ENCODE measurements around the gene DLG5. TPM values are rescaled to one million over a fixed set of nuclear protein-coding genes. Genes with fewer than 3 reads are reported as not detected.

Gene DLG5
- total and polyA plus RNA-seq, 9 of the 15 experiments (the other 6 are each of a cell fraction or from before 2014, with no cell fraction given), result 1.4 to 26.8 (median 11.2) TPM

- in situ Hi-C loops (cut with MboI) (no loop called here), intact Hi-C loops (cut with micrococcal nuclease) (loop anchor here (5.0 kb wide), 1 partner anchor 79 kb away; no protein-coding TSS in a partner anchor)
- Histone ChIP-seq H3K36me3 (ENCODE audit: control insufficient read depth, insufficient read depth, low read length) (no peaks in the 10 kb centered on the region), H3K9me3 (replicated peaks; ENCODE audit: control insufficient read depth, insufficient read depth, low read depth, low read length) (no peaks in the 10 kb centered on the region), H3K79me2 (ENCODE audit: control insufficient read depth, insufficient read depth, low read length) (peaks cover 21% of the 10 kb centered on the region), H3K4me1 (replicated peaks in 1 of 2; ENCODE audit: control insufficient read depth in 2 of 2, insufficient read depth in 2 of 2, low read length in 2 of 2) (peaks cover 17 to 18% of the 10 kb centered on the region in 2 experiments), H3K27me3 (ENCODE audit: control insufficient read depth in 2 of 2, insufficient read depth in 2 of 2, low read length in 2 of 2) (no peaks in the 10 kb centered on the region), H3K27ac (ENCODE audit: extremely low read depth, low read depth, low read length) (no peak overlapping the region), H2AFZ (ENCODE audit: low read depth, low read length) (no peak overlapping the region), H3K4me2 (ENCODE audit: insufficient read depth, low read length) (no peak overlapping the region), H4K20me1 (replicated peaks; ENCODE audit: control insufficient read depth, insufficient read depth, low read length) (peaks cover 30% of the 10 kb centered on the region; the same call in 1 of the 2 replicates), H3K9me1 (ENCODE audit: control insufficient read depth, insufficient read depth, low read length) (peaks cover 12% of the 10 kb centered on the region), H3K9ac (ENCODE audit: insufficient read depth in 1 of 2, low read depth in 2 of 2, low read length in 2 of 2) (peak overlapping the region in 1 of 2 experiments; percentile 75; a peak in 2 of 4 replicates), H3K4me3 (no peak overlapping the region)
- CTCF ChIA-PET (ENCODE audit: low intra/inter-chr PET ratio), result no interaction called here
- WGBS (ENCODE audit: insufficient coverage, low coverage, missing lambda C conversion rate), result 83% methylated on average over 8 of the region's 8 CpGs
- no peak for DNase-seq (ENCODE audit: extremely low read depth in 1 of 4, low spot score in 3 of 4)
- BruUV-seq (replicated peaks), result no TSS peak
- POLR2A ChIA-PET, result interaction anchor here (1.0 to 2.5 kb wide), 3 partner anchors 13 to 20 kb away, joined by 4 to 12 read pairs (median 4); no protein-coding TSS in a partner anchor
- no peak for ATAC-seq
- no peak for FAIRE-seq
- TF ChIP-seq REST (IDR thresholded peaks at IDR 0.05; ENCODE audit: borderline replicate concordance) (no peak), REST (CRISPR knock-in tag; IDR thresholded peaks at IDR 0.05; ENCODE audit: low read depth) (no peak), HNRNPUL1 (IDR thresholded peaks at IDR 0.05; ENCODE audit: low read length) (no peak), HNRNPK (IDR thresholded peaks at IDR 0.05; ENCODE audit: low read depth, low read length, poor library complexity, severe bottlenecking) (no peak), ZNF174 (CRISPR knock-in tag; IDR thresholded peaks at IDR 0.05) (no peak), ZNF740 (CRISPR knock-in tag; IDR thresholded peaks at IDR 0.05) (no peak), ZNF740 (tag; IDR thresholded peaks at IDR 0.05) (no peak), TCF7L2 (IDR thresholded peaks at IDR 0.05; ENCODE audit: low read depth, low read length) (no peak), ZNF217 (CRISPR knock-in tag; IDR thresholded peaks at IDR 0.05) (no peak)
These were observed 33.2 kb downstream of the DLG5 start for GRCh38 chr10:77893386-77893785.
